Activated effector memory CD4-positive, alpha-beta T cell treated with Interleukin-2 at 50 U/mL for 16 hours (primary cell): Measurements from ENCODE around the gene LRP1B.
"Not testable (repeated sequence)": the region's sequence is repeated elsewhere in the genome, so short reads cannot be mapped to it uniquely, and the experiment has no call there.

Experiments
- DNase-seq: peaks from one replicate; pipeline ENCODE4 v3.0.0-alpha.2; 2020

The LRP1B gene

DNA sequence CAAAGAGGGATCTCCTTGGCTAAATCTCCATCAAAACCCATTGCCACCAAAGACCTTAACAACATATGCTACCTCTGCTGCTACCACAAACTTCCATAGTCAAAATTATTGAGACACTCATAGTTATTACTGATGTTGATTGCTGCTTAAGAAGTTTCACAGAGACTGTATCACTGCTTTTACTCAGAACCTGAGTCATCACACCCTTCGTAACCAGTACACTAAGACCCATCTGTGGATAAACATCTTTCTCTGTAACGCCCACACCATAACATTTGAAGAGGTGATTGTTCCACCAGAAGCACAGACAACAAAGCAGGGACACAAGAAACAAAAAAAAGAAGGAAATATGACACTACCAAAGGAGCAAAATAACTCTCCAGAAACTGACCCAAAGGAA, 1563.1 kb downstream of the LRP1B start:
- no peak for DNase-seq

DNA sequence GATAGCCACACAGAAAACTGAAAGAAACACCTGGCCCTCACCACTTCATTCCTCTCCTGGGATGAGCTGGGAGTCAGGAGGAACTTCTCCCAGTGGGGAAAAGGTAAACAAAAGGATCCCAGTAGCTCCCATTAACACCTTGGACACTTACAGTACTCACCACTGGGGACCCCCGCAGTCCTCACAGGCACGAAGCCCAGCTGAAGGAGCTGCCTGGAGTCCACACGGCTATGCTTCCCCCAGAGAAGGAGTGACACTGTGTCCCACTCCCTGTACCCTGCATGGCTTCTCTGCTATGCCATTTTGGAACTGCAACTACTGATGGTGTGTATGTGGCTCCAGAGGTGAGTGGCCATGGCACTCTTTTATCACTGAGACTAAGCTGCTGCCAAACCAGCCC, 1565.1 kb downstream of the LRP1B start:
- no peak for DNase-seq

DNA sequence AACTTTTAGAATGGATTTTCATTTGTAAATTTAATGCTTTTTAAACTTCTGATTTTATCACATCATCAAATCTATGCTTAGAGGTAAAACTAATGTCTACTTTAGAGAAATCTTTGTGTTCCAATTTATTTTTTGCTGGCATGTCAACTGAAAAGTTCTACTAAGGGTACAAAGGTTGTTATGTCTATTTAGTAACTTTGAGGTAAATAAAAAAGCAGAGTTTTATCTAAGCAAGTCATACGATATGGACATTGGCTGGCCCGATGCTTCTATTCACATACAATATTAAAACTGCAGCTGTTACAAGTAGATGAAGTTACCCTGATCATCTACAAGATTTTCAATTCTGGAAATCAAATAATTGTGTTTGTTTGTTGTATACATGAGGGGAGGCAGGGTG, 1575.1 kb downstream of the LRP1B start:
- DNase-seq = no peak

DNA sequence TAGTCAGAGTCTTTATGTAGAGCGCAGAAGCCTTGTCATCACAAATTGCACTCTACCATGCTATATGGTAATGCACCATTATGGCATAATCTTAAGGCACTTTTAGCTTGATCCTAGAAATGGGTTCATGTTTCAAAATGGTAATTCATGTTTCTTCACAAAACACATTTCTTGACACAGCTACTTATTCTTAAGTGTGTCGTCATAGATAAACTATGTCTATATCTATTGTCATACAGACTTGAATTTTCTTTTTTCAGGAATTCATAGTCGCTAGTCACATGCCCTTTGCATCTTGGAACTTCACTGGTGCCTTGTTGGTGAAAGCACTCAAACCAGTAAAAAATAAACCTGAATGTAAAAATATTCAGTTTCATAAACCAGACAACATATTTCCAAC, 1578.2 kb downstream of the LRP1B start:
- no peak for DNase-seq

DNA sequence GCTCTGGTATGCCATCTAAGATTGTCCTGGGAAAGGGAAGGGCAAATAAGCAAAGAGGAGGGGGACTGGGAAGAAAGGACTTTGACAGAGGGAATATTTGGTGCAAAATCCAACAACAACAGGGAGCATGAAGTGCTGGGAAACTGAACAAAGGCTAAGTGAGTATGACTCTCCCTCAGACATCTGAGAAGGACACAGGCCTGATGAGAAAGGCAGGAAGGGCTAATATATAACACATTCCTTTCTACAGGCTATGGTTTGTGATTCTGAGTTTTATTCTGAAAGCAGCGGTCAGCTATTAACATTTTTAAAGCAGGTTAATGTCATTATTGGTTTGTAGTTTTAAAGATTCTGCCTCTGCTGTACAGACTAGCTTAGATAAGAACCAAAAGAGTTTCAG, 1579.5 kb downstream of the LRP1B start:
- no peak for DNase-seq

DNA sequence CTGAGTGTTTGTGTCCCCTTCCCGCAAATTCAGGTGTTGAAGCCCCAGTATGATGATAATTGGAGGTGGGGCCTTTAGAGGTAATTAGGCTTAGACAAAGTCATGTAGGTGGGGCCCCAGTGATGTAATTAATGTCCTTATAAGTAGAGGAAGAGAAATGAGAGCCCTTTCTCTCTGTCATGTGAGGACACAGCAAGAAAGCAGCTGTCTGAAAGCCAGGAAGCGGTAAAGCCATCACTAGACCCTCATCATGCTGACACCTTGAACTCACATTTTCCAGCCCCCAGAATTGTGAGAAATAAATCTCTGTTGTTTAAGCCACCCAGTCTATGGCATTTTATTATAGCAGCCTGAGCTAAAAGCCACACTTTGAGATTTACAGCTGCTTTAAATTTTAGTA, 1580.0 kb downstream of the LRP1B start:
- DNase-seq = no peak

DNA sequence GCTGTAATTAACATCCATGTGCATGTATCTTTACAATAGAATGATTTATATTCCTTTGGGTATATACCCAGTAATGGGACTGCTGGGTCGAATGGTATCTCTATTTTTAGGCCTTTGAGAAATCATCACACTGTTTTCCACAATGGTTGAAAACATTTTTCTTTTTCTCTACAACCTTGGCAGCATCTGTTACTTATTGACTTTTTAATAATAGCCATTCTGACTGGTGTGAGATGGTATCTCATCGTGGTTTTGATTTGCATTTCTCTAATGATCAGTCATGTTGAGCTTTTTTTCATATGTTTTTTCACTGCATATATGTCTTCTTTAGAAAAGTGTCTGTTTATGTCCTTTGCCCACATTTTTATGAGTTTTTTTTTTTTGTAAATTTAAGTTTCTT, 1586.0 kb downstream of the LRP1B start:
- DNase-seq = not testable (repeated sequence)

DNA sequence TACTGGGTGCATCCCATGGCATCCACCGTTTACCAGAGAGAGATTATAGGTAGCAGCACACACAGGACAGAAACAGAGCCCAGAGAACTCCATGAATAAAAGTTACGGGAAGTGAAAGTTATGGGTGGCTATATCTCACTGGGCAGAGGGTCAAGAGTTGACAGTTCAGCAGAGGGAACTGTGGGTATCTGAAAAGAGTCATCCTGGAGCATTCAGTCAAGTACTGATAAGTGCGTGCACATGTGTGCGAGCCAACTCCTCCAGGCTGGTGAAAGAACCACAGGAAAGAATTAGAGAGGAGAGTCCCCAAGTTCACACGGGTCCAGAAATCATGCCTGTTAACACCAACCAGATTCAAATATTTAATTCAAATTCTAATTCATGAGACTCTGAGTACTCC, 1588.2 kb downstream of the LRP1B start:
- DNase-seq = no peak

DNA sequence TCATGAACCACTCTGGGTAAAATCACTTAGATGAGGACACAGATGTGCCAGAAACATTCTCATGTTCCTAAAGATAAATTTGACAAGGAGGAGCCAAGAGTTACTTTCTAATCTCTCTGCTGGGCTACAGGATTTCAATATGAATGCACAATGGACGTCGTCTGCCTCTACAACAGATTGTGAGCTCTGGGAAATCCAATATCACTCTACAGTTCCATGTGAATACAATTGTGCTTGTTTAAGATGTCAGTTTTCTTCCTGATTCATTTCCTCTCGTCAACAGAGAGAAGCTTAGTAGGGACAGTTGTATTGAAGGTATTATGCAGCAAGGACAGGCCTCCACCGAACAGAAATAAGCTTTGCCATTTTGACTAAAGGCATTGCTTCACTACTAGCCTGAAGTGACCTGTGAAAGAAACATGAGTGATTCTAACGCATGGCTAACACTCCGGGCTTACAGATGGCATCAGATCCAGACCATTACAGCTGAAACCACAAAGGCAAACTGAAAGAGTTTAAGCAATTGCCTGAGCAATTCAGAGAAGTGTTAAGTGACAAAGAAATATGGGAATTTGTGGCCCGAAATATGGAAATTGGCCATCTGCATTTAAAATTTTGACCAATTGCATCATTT, 1591.5 kb downstream of the LRP1B start:
- no peak for DNase-seq

DNA sequence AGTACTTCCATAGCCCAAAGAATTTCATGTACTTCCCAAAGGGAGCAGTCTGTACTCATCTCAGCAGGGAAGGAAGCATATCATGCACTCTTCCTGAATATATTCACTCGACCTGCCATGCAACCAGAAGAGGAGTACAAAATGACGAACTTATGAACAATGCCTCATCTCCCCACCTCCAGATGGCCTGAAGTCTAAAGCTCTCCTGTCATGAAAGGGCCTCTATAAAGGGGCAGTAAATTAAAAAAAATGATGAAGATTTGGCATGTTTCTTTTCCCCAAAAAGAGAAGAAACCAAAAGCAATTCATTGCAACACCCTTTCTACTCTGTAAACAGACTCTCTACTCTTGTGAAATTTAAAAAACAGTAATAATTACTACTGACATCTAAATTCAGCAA, 1601.1 kb downstream of the LRP1B start:
- DNase-seq = no peak

DNA sequence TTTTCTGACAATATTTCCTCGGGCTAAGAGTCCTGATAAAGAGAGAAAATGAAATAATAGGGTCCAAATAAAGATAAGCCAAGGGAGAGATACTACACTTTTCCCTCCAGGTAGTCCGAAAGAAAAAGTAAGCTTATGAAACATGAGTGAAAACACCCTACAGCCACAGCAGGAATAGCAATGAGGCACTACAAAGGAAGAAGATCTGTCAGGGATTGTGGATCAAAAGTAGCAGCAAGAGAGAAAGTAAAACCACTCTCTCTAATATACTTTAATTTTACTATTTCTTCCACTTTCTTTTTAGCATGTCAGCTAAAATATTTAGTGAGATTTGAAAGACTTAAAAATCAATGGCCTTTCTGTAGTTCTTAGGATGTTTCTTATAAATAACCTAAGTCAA, 1601.8 kb downstream of the LRP1B start:
- DNase-seq = no peak

DNA sequence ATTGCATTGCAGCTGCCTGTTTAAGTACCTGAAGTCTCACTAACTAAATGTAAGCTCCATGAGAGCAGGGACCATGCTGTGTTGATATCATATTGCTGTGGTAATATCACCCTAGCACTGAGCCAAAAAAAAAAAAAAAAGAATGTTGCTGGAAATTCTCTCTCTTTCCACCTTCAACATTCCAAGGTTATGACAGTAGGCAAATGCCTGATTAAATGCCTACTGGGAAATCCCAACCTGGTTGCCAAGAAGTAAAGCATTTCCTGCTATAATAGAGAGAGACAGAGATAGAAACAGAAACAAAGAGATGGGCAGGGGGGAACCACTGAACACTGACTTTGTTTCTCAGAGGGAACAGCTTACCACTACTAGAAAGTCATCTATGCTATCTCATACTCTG, 1604.2 kb downstream of the LRP1B start:
- no peak for DNase-seq

DNA sequence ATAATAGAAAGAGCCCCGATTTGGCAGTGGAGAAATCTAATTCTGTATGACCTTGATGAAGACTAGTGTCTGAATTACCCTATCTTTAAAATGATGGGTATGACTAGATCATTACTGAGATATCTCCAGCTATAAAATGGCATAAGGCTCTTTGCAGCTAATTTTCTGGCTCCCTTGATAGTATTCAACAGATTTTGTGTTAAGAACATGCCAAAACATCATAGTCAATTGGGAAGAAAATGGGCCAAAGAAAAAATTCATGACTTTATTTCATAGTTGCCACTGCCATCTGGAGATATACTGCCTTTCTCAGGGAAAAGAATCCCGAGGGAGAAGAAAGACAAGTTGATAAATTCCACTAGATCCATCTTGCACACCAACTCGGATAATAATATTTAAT, 1618.7 kb downstream of the LRP1B start:
- DNase-seq = no peak

DNA sequence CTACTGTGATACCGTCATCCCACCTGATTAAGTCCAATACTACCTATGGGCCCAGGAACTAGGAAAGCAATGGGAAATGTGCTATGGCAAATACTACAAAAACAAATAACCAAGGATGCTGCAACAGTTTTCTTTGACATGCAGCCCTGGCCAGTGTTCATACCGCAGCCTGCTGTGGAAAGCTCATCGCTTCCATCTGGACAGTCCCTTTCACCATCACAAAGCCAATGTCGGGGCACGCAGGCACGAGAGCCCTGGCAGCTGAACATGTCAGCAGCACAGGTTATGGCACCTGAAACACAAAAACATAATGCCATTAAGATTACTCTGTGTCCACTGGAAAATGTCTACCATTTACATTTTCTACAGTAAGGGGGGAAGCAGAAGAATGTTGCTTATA, 1621.1 kb downstream of the LRP1B start:
- DNase-seq = no peak

DNA sequence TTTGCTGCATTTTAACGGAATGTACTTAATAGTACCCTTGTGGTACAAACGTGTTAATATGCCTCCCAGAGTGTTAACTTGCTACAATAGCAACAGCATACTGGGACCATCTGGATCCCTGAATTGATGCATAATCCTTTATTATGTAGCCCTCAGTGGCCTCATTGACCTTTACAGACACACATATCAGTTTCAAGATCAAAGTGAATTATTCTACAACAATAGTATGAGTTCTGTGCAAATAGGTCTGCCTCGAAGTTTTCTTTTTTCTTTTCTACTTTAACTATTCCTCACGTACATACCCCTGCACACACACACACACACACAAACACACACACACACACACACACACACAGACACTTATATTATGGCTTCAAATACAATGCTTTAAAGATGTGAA, 1622.1 kb downstream of the LRP1B start:
- DNase-seq = no peak

DNA sequence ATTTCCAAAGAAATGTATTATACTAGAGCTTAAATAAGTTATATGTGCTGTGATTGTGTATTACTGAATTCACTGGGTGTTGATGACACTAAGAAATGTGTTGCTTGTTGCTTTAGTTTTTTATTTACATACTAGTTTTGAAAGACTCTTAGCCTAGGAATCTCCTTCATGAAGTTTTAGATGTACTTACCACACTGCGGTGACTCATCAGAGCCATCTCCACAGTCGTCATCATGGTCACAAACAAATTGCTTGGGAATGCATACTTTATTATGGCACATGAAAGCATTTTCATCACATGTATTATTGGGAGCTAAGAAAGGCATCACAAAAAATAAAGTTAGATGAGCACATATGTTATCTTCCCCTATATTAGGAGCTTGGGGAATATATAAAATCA, 1624.2 kb downstream of the LRP1B start:
- DNase-seq = no peak

DNA sequence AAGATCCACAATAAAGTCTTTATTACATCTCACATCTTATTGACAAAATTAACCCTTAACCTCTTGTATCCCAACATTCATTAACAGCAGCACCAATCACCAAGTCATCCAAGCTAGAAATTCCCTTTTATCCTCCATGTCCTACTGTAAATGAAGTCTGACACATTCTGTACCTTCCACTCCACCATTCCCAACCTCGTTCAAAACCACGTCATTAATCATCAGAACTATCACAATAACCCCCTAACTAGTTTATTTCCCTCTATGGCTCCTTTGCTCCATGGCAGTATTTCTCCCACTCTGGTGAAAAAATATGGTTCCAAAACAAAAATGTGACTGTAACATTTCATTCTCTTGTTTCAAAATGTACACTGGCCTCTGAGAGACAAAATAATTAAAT, 1626.2 kb downstream of the LRP1B start:
- no peak for DNase-seq

DNA sequence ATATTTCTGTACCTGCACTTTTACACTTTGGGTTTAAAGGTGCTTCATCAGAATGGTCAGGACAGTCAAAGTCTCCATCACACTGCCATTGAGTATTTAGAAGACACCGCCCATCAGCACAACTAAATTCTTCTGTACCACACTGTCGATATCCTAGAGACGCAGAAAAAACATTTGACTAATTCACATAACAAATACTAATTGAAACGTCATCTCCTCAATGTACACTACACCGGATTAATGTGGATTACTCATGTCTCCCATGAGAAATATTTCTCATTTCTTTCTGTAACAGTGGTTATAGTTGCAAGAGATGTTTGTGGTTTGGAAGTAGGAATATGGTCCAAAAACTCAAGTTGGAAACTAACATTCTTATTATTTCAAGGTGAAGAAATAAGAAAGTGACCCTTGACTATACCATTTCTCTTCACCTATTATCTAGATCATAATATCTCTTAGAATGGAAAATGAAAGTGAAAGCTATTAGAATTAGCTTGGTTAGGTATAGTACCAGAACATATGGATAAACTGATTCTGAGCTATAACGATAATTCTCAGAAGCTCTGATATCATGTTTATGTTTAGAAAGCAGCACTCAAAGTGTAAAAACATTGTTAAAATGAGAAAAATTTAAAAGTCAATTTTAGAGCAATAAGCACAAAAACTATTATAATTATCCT, 1627.7 kb downstream of the LRP1B start:
- DNase-seq = no peak

DNA sequence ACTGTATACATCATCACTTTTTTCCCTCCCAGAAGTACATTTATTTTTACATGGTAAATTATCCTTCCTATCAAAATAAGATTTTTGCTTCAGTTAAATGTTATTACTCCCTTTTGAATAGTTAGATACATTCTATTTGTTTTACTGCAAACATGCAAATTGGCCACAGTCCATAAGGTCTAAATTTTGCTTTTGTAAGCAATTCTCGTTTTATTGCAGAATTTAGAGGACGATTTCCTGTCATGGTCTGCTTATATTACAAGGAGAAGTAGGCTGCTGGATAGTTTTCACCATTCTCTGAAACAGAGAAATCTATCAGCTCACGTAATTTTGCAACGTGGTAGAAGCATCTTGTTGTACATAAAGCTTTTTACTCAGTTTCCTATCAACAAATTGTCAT, 1632.5 kb downstream of the LRP1B start:
- no peak for DNase-seq

DNA sequence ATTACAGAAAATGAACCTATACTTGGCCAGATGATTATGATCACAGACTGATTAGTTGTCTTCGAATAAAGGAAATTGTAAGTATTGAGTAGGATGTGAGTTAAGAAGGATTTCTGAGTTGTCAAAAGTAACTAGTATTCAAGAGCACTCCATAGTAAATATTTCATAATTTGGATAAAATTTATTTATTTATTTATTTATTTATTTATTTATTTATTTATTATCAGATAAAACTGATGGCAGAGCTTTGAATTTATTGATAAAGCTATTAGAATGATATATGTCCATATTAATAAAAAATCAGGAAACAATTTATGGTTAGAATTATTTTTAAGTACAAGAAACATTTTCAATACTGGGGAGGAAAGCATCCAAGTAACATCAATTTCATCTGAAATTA, 1634.1 kb downstream of the LRP1B start:
- no peak for DNase-seq

DNA sequence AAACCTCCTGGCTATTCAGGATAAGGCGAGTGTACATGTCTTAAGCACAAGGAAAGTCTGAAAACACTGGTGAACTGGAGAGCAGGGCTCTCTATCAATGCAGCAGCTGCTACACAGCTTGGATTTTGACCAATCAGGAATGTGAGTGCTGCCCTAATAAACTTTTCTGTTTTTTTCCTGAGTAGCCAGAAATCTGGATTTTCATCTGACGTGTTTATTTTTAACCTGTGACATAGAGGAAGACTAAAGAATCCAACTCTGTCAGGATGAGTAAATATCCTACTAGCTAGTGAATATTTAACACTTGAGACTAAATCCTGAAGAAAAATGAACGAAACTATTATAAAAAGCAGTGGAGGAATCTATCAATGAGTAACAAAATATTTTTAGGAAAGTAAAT, 1638.9 kb downstream of the LRP1B start:
- DNase-seq = no peak

DNA sequence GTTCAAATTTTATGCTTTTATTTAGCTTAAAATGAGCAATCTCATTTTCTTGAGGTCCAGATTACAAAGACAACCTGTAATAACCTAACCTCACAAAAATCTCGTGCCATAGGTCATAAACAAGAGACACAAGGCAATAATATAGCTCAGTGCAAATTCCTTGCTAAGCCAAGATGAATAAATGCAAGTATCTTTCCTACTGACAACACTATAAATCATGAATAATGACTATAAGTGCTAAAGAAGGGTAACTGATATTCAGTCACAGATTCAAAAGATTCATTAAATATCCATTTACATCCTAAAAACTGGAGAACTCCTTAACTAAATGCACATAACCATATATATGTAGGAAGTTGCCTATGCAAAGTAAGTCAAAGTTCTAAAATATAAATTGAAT, 1641.6 kb downstream of the LRP1B start:
- DNase-seq = no peak

DNA sequence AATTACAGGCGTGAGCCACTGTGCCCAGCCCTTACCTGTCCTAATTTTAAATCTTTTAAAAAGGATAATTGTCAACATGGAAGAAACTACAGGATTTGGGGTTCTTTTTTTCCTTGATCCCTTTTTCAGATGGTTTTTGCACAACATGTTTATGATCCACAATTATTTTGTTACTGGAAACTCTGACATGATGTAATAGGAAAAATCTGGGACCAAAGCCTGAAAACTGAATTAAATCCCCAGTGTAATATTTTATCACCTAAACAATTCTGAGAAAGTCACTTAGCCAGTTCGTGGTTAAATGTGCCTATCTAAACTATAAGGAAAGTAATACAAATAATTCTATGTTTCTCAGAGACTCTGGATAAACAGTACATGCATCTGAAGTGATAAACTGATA, 1649.7 kb downstream of the LRP1B start:
- DNase-seq = no peak

DNA sequence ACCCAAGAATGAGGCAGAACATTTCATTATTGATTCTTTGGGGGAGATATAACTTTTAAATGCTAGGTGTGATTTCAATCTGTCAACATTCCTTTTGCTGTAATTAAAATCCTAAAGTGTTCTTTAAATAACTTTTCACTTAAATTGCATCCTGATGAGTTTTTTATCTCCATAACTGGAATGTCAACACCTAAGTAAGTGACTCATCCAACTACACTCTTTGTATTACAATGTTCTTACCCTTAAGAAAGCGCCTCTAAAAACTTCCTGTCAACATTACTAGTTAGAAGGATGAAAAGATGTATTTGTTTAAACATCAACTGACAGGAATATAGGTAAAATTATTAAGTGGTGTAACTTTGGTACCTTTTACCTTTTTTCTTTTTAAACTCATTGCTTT, 1657.0 kb downstream of the LRP1B start:
- no peak for DNase-seq

DNA sequence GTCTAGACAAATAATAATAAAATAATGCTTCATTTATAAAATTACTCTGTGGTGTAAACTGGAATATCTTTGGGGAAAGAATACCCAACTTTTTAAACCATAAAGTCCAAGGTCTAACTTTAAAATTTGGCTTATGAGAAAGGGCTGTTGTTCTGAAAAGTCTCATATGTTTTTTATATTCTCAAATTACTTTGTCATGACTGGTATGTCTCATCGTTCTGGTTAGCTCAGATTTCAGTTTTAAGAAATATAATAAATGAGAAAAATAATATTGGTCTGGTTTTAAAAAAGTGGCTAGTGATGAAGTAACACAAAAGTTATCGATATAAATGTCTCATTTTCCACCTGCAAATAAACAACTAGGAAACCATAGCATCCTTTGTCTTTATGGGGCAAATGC, 1658.1 kb downstream of the LRP1B start:
- DNase-seq = no peak
